ENCODE results near the gene CES4A. TPM values are rescaled to one million over a fixed set of nuclear protein-coding genes. Genes with fewer than 3 reads are reported as not detected.

CES4A gene
- total and polyA plus RNA-seq, 2 of the 13 experiments (the other 11 are each of a cell fraction or from before 2014, with no cell fraction given): 0.09 to 0.17 TPM

- TF ChIP-seq UBTF (CRISPR knock-in tag; IDR thresholded peaks at IDR 0.05): 0 out of 2 replicates have a peak, but pooled peaks have one; percentile 18
- TF ChIP-seq, protein P1, sequence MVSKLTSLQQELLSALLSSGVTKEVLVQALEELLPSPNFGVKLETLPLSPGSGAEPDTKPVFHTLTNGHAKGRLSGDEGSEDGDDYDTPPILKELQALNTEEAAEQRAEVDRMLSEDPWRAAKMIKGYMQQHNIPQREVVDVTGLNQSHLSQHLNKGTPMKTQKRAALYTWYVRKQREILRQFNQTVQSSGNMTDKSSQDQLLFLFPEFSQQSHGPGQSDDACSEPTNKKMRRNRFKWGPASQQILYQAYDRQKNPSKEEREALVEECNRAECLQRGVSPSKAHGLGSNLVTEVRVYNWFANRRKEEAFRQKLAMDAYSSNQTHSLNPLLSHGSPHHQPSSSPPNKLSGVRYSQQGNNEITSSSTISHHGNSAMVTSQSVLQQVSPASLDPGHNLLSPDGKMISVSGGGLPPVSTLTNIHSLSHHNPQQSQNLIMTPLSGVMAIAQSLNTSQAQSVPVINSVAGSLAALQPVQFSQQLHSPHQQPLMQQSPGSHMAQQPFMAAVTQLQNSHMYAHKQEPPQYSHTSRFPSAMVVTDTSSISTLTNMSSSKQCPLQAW (CRISPR knock-in tag; IDR thresholded peaks at IDR 0.05): no peak
- no peak for TF ChIP-seq CEBPB (IDR thresholded peaks at IDR 0.05; ENCODE audit: borderline replicate concordance, low read depth, low read length)
Observed at GRCh38 chr16:66976746-66977145, 11.6 kb upstream of the CES4A start (continued).

- H3K79me2 ChIP-seq (ENCODE audit: insufficient read depth, low read length): no peaks in the 10 kb centered on the region
- peak; percentile 93 for ATAC-seq
- H3K4me2 ChIP-seq (ENCODE audit: low read depth, low read length): peak overlapping the region; percentile 70; the same call in 1 of the 2 replicates
- WGBS (ENCODE audit: low lambda C conversion rate): 15% methylated on average over 11 of the region's 15 CpGs
- no peak overlapping the region for H2AFZ ChIP-seq (ENCODE audit: low read length)
- no peak overlapping the region for H3K27ac ChIP-seq (ENCODE audit: extremely low read length, insufficient read depth, low read length)
- no TSS peak for BruUV-seq (replicated peaks)
- peaks cover 2 to 9% of the 10 kb centered on the region in 2 experiments; a peak in 3 of 5 replicates for H3K27me3 ChIP-seq (ENCODE audit: control insufficient read depth in 1 of 2, insufficient read depth in 2 of 2, low read length in 2 of 2)
- H3K9me3 ChIP-seq (ENCODE audit: low read length): no peaks in the 10 kb centered on the region
- no peaks in the 10 kb centered on the region for H4K20me1 ChIP-seq (ENCODE audit: insufficient read depth, low read length)
- in situ Hi-C loops (cut with HindIII; ENCODE audit: extremely low pct_ligation_motif_present, low pct_unique_long_range_greater_than_20kb): loop anchor here (5.0 kb wide), 3 partner anchors 35 to 210 kb away; partner anchors contain the start of genes FBXL8 and TRADD
- peak; percentile 93 for FAIRE-seq
- peak overlapping the region in 1 of 3 experiments; percentile 36; a peak in 1 of 6 replicates for H3K4me3 ChIP-seq (replicated peaks in 1 of 3; ENCODE audit: insufficient read depth in 1 of 3, low read depth in 2 of 3, low read length in 3 of 3)
- H3K36me3 ChIP-seq (replicated peaks in 1 of 2; ENCODE audit: control insufficient read depth in 1 of 2, insufficient read depth in 2 of 2, low read length in 2 of 2): no peaks in the 10 kb centered on the region
- H3K4me1 ChIP-seq (ENCODE audit: insufficient read depth, low read length): peaks cover 66% of the 10 kb centered on the region
- peak; percentile 82 for DNase-seq (ENCODE audit: low spot score)
- intact Hi-C loops (cut with micrococcal nuclease; ENCODE audit: unreplicated experiment): loop anchor here (1.0 to 2.0 kb wide), 7 partner anchors 23 to 208 kb away; partner anchors contain the start of gene NOL3
- POLR2A ChIA-PET: no interaction called here
- no peak overlapping the region for H3K9ac ChIP-seq (ENCODE audit: insufficient read depth, low read depth, low read length)
- CTCF ChIA-PET (ENCODE audit: low intra/inter-chr PET ratio, low total read pairs): interaction anchor here (0.8 to 3.5 kb wide), 14 partner anchors 16 to 287 kb away, joined by 3 to 28 read pairs (median 4); partner anchors contain the start of genes CES3, FBXL8, MATCAP1 and TRADD
- peak; percentile 75 for TF ChIP-seq SP5 (CRISPR knock-in tag; IDR thresholded peaks at IDR 0.05; ENCODE audit: borderline replicate concordance, low read depth)
- TF ChIP-seq ZSCAN21 (CRISPR knock-in tag; IDR thresholded peaks at IDR 0.05; ENCODE audit: borderline replicate concordance): peak; percentile 57; the same call in 1 of the 2 replicates
- TF ChIP-seq NKX3-1 (CRISPR knock-in tag; IDR thresholded peaks at IDR 0.05): no peak
- TF ChIP-seq, protein P2, sequence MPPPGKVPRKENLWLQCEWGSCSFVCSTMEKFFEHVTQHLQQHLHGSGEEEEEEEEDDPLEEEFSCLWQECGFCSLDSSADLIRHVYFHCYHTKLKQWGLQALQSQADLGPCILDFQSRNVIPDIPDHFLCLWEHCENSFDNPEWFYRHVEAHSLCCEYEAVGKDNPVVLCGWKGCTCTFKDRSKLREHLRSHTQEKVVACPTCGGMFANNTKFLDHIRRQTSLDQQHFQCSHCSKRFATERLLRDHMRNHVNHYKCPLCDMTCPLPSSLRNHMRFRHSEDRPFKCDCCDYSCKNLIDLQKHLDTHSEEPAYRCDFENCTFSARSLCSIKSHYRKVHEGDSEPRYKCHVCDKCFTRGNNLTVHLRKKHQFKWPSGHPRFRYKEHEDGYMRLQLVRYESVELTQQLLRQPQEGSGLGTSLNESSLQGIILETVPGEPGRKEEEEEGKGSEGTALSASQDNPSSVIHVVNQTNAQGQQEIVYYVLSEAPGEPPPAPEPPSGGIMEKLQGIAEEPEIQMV (CRISPR knock-in tag; IDR thresholded peaks at IDR 0.05; ENCODE audit: low read depth): peak; percentile 84; the same call in 1 of the 2 replicates
- TF ChIP-seq ZNF724P (CRISPR knock-in tag; IDR thresholded peaks at IDR 0.05; ENCODE audit: borderline replicate concordance): peak; percentile 65; the same call in 1 of the 2 replicates
- peak; percentile 92 for TF ChIP-seq KDM2A (CRISPR knock-in tag; IDR thresholded peaks at IDR 0.05; ENCODE audit: borderline replicate concordance, low read depth)
- TF ChIP-seq ZNF296 (CRISPR knock-in tag; conservative IDR thresholded peaks at IDR 0.05): 0 out of 2 replicates have a peak, but pooled peaks have one; percentile 67
- no peak for TF ChIP-seq SYNCRIP (IDR thresholded peaks at IDR 0.05; ENCODE audit: insufficient read depth, low read depth, low read length)
- peak; percentile 64 for TF ChIP-seq PHF5A (CRISPR knock-in tag; IDR thresholded peaks at IDR 0.05; ENCODE audit: low read depth, unreplicated experiment)
- peak; percentile 45 for TF ChIP-seq HNRNPLL (IDR thresholded peaks at IDR 0.05; ENCODE audit: low read depth, low read length, poor library complexity, severe bottlenecking)
- TF ChIP-seq ZNF33B (CRISPR knock-in tag; IDR thresholded peaks at IDR 0.05): peak; percentile 90; the same call in 1 of the 2 replicates
- TF ChIP-seq ZNF124 (CRISPR knock-in tag; IDR thresholded peaks at IDR 0.05): peak; percentile 70; the same call in 1 of the 2 replicates
Observed at GRCh38 chr16:66977341-66978113, 10.9 kb upstream of the CES4A start.
